A549 (cell line): Measurements from ENCODE around the gene SYTL3.

Experiments
- CEBPB ChIP-seq, 2 experiments: fragments of >200 bp in 1 of 2; sonication (Bioruptor Twin) in 1 of 2; formaldehyde crosslinking in 1 of 2; IDR thresholded peaks; 2 replicates each; pipeline ENCODE4 v1.6.1; 2012 to 2016
- CHD2 ChIP-seq: fragments of 150-350 bp; IDR thresholded peaks from 2 replicates; pipeline ENCODE4 v1.6.1; 2014; ENCODE audit warnings: low read length; ENCODE audit not compliant: partially characterized antibody
- CTCF ChIP-seq: fragments of >200 bp; sonication (Bioruptor Twin); formaldehyde crosslinking; IDR thresholded peaks from 3 replicates; pipeline ENCODE4 v1.5.1; 2016
- ESRRA ChIP-seq: fragments of 150-350 bp; IDR thresholded peaks from 2 replicates; pipeline ENCODE4 v1.6.1; 2014; ENCODE audit warnings: mild to moderate bottlenecking, low read length, borderline replicate concordance
- KDM5A ChIP-seq: fragments of 200-600 bp; sonication (generic); IDR thresholded peaks from 2 replicates; pipeline ENCODE4 v1.6.1; 2016; ENCODE audit warnings: antibody characterized with exemption, mild to moderate bottlenecking
- MAX ChIP-seq: IDR thresholded peaks from 2 replicates; pipeline ENCODE4 v1.6.1; 2012
- PHF8 ChIP-seq: fragments of 200-600 bp; sonication (generic); IDR thresholded peaks from 2 replicates; pipeline ENCODE4 v1.6.1; 2016; ENCODE audit warnings: low read depth, mild to moderate bottlenecking, antibody characterized with exemption, moderate library complexity, borderline replicate concordance
- POLR2A ChIP-seq: IDR thresholded peaks from 2 replicates; pipeline ENCODE4 v1.6.1; 2012; ENCODE audit warnings: mild to moderate bottlenecking, low read length
- RAD21 ChIP-seq, 2 experiments: fragments of >200 bp in 1 of 2; sonication (Bioruptor Twin) in 1 of 2; formaldehyde crosslinking in 1 of 2; IDR thresholded peaks in 1 of 2; conservative IDR thresholded peaks in 1 of 2; 2 replicates in 1 of 2; 3 replicates in 1 of 2; pipeline ENCODE4 v1.6.1; 2012 to 2018; ENCODE audit warnings: inconsistent platforms in 1 of 2
- SMC3 ChIP-seq: fragments of >200 bp; sonication (Bioruptor Twin); formaldehyde crosslinking; IDR thresholded peaks from 3 replicates; pipeline ENCODE4 v1.6.1; 2018; ENCODE audit warnings: inconsistent platforms
- TF ChIP-seq, protein P1 (sequence below): fragments of 250-450 bp; sonication (Bioruptor Pico); IDR thresholded peaks from 2 replicates; pipeline ENCODE4 v1.5.0; 2021; ENCODE audit warnings: mild to moderate bottlenecking, moderate library complexity, borderline replicate concordance
- TF ChIP-seq, protein P2 (sequence below): fragments of 200-600 bp; sonication (generic); IDR thresholded peaks from 2 replicates; pipeline ENCODE4 v1.6.1; 2016; ENCODE audit warnings: antibody characterized with exemption, mild to moderate bottlenecking, moderate library complexity
- TF ChIP-seq, protein P3 (sequence below): fragments of >200 bp; sonication (Bioruptor Twin); formaldehyde crosslinking; IDR thresholded peaks from 3 replicates; pipeline ENCODE4 v1.6.1; 2016

- no peak for TF ChIP-seq CTCF
- TF ChIP-seq MAX = peak; percentile 37
- TF ChIP-seq ESRRA = no peak
- TF ChIP-seq, protein P1, sequence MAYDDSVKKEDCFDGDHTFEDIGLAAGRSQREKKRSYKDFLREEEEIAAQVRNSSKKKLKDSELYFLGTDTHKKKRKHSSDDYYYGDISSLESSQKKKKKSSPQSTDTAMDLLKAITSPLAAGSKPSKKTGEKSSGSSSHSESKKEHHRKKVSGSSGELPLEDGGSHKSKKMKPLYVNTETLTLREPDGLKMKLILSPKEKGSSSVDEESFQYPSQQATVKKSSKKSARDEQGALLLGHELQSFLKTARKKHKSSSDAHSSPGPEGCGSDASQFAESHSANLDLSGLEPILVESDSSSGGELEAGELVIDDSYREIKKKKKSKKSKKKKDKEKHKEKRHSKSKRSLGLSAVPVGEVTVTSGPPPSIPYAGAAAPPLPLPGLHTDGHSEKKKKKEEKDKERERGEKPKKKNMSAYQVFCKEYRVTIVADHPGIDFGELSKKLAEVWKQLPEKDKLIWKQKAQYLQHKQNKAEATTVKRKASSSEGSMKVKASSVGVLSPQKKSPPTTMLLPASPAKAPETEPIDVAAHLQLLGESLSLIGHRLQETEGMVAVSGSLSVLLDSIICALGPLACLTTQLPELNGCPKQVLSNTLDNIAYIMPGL (CRISPR knock-in tag) = no peak
- 0 out of 3 replicates have a peak, but pooled peaks have one; percentile 11 for TF ChIP-seq SMC3
- no peak for TF ChIP-seq POLR2A
- TF ChIP-seq, protein P2, sequence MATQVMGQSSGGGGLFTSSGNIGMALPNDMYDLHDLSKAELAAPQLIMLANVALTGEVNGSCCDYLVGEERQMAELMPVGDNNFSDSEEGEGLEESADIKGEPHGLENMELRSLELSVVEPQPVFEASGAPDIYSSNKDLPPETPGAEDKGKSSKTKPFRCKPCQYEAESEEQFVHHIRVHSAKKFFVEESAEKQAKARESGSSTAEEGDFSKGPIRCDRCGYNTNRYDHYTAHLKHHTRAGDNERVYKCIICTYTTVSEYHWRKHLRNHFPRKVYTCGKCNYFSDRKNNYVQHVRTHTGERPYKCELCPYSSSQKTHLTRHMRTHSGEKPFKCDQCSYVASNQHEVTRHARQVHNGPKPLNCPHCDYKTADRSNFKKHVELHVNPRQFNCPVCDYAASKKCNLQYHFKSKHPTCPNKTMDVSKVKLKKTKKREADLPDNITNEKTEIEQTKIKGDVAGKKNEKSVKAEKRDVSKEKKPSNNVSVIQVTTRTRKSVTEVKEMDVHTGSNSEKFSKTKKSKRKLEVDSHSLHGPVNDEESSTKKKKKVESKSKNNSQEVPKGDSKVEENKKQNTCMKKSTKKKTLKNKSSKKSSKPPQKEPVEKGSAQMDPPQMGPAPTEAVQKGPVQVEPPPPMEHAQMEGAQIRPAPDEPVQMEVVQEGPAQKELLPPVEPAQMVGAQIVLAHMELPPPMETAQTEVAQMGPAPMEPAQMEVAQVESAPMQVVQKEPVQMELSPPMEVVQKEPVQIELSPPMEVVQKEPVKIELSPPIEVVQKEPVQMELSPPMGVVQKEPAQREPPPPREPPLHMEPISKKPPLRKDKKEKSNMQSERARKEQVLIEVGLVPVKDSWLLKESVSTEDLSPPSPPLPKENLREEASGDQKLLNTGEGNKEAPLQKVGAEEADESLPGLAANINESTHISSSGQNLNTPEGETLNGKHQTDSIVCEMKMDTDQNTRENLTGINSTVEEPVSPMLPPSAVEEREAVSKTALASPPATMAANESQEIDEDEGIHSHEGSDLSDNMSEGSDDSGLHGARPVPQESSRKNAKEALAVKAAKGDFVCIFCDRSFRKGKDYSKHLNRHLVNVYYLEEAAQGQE = no peak
- TF ChIP-seq PHF8 = no peak
- TF ChIP-seq CHD2 = no peak
- TF ChIP-seq RAD21 (conservative IDR thresholded peaks at IDR 0.05 in 1 of 2, IDR thresholded peaks at IDR 0.05 in 1 of 2) = no peak
- TF ChIP-seq, protein P3, sequence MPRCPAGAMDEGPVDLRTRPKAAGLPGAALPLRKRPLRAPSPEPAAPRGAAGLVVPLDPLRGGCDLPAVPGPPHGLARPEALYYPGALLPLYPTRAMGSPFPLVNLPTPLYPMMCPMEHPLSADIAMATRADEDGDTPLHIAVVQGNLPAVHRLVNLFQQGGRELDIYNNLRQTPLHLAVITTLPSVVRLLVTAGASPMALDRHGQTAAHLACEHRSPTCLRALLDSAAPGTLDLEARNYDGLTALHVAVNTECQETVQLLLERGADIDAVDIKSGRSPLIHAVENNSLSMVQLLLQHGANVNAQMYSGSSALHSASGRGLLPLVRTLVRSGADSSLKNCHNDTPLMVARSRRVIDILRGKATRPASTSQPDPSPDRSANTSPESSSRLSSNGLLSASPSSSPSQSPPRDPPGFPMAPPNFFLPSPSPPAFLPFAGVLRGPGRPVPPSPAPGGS = no peak
- no peak for TF ChIP-seq KDM5A
- TF ChIP-seq CEBPB (IDR thresholded peaks at IDR 0.05) = peak; percentile 77 to 93
These were observed 88.1 kb downstream of the SYTL3 start for GRCh38 chr6:158737710-158738615.
